GM19455 (cell line): ENCODE results near the gene SPRY2.
A peak's percentile ranks its signal among the peaks of the same experiment; 100 is the strongest.

Experiments used
- ATAC-seq: cut with Tn5 transposase; IDR thresholded peaks from one replicate; pipeline ENCODE4 v1.9.1; 2021; ENCODE audit not compliant: unreplicated experiment

SPRY2 gene, protein sequence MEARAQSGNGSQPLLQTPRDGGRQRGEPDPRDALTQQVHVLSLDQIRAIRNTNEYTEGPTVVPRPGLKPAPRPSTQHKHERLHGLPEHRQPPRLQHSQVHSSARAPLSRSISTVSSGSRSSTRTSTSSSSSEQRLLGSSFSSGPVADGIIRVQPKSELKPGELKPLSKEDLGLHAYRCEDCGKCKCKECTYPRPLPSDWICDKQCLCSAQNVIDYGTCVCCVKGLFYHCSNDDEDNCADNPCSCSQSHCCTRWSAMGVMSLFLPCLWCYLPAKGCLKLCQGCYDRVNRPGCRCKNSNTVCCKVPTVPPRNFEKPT

DNA sequence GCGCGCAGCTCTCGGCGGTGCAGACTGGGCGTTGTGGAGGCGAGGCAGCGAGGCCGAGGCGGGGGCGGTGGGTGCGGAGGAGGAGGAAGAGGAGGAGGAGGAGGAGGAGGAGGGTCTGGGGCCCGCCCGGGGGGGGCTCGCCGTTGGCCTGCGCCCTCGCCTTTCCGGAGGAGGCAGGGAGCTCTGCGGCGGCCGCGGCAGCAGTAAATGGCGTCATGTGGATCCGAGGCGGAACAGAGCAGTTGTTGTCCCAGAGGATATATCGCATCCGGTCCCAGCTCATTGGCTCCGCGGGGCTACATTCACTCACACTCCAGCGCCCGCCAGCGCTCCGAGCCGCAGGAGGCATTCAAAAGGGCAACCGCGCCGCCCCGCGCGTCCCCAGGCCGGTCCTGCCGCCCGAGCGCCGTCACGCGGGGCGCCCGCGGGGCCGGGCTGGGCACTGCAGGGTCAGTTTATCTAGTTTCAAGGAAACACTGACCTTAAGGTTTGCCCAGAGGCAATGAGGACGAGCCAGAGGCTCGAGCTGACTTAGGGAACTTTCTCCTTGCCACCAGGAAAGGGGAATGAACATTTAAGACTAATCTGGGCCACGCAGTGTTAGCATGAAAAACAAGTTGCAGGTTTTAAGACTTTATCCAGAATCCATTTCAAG, at the start of gene SPRY2:
SPRY2 (minus strand) TSS at position 26 of the 655 bp plus-strand sequence. CDS start 3,421 bp downstream, outside the sequence.
- peak; percentile 39 for ATAC-seq

DNA sequence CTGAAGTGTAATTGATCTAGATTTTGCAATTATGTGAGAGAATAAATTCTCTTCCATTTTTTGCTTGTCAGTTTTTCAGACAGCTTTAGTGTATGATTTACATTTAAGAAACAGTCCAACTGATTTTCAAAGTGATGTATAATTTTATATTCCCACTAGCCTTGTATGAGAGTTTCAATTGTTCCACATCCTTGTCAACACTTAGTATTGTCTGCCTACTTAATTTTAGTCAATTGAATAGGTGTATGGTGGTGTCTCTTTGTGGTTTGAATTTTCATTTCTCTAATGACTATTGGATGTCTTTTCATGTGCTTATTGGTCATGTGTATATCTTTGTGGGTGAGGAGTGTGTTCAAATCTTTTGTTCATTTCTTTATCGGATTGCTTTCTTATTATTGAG, 49.4 kb upstream of the SPRY2 start:
- ATAC-seq: no peak

GRCh38 chr13:80389073-80390038, 48.4 kb upstream of the SPRY2 start:
- ATAC-seq: no peak

DNA sequence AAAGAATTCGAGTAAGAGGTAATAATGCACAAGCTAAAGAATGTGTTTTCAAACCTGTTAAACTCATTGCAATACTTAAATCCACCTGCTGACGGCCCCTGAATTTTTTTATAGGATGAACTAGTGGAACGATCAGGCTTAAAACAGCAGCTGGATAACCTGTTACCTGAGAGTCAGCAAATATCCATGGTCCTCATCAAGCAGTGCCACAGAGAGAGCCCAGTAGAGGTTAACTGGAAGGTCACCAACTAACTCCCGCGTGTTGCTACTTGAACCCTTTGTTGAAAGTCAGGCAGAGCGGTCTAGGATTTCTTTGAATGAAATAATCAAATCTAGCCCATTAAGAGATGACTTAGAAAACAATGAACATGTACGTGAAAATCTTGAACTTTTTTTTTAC, 47.6 kb upstream of the SPRY2 start:
- ATAC-seq: no peak

GRCh38 chr13:80386592-80386991, 45.7 kb upstream of the SPRY2 start:
- no peak for ATAC-seq

GRCh38 chr13:80386002-80386401, 45.1 kb upstream of the SPRY2 start:
- ATAC-seq: no peak

- no peak for ATAC-seq
These were observed 41.6 kb upstream of the SPRY2 start for GRCh38 chr13:80382576-80382975.

DNA sequence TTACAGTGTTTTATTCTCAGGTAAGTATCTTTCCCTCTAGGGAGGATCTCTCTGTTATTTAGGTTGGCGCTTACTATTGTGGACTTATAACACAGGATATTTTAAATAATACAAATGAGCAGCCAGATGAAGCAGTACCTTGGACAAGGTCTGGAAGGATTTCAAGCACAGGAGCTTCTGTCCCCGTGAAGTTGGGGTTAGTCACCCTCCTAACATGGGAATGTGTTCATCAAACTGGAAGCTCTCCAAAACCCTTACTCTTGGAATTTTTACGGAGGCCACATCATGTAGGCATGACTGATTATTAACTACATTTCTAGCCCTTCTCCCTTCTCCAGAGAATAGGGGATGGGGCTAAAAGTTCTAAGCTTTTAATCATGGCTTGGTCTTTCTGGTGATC, 38.3 kb upstream of the SPRY2 start:
- no peak for ATAC-seq

- no peak for ATAC-seq
These were observed 35.6 kb upstream of the SPRY2 start for GRCh38 chr13:80376554-80376953.

- ATAC-seq: no peak
These were observed 34.0 kb upstream of the SPRY2 start for GRCh38 chr13:80374901-80375300.

DNA sequence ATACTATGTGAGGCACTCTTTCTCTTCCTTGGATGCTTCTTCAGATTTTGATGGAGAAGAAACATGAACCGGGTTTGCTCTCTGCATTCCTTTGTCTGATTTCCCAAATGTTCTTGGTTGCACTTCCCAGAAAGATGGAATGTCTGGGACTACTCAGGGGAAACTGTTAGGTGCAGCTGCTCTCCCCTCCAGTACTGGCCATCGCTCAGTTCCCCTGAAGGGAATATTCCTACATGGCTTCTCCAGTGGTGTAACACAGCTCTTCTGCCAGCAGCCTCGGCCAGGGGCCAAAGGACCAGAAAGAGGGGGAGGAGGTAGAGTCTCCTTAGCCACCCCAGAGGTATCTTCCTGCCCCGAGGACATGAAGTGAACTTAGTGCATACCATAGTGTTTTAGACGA, 33.5 kb upstream of the SPRY2 start:
- no peak for ATAC-seq

- ATAC-seq: no peak
These were observed 31.0 kb upstream of the SPRY2 start for GRCh38 chr13:80371840-80372509.

- ATAC-seq: no peak
These were observed 26.5 kb upstream of the SPRY2 start for GRCh38 chr13:80367473-80367872.

GRCh38 chr13:80363890-80364503, 23.1 kb upstream of the SPRY2 start:
- no peak for ATAC-seq

GRCh38 chr13:80362481-80362880, 21.6 kb upstream of the SPRY2 start:
- no peak for ATAC-seq

- no peak for ATAC-seq
These were observed 21.0 kb upstream of the SPRY2 start for GRCh38 chr13:80361883-80362327.

DNA sequence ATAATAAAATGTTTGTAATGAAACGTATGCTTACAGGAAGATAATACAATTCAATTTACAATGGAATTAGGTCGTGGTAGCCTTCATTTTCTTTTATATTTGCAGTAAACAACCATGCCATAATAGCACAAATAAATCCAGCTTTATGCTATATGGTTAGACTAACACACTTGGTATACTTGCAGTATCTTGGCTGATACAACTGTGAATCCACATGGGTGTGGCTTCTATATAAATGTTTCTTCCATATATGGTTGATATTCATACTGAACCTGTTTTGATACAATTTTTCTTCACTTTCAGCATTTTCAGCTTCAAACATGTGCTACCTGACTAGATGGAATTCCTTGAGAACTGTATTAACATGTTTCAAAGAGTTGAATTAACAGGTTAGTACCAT, 20.4 kb upstream of the SPRY2 start:
- no peak for ATAC-seq

- no peak for ATAC-seq
These were observed 19.5 kb upstream of the SPRY2 start for GRCh38 chr13:80360453-80360800.

DNA sequence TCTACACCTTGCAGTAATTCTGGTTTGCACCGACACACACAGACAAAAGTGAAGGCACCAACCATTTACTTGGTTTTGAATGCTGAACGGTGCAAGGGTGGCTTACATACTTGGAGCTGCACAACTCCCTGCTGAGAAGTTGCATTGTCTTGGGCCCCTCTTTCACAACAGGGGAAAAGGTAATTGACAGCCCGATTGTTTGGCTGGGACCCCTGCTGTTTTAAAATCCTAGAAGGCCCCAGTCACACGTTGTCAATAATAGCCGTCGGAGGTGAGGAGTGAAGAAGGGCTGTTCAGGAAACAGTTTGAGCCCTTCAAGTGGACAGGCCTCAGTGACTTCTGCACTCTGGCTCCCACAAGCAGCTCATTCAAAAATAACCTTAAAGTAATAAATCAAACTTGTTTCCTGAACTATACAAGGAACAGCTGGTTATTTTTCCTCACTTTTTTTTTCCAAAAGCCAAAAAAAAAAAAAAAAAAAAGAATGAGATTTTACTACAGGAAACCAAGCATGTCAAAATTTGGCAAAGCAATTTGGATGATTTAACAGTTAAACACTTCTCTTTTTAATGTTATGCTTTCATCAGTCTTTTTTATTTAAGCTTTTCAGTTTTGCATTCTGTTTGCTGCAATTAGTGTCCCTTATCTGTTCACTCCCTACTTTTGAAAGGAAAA, 19.0 kb upstream of the SPRY2 start:
- no peak for ATAC-seq

DNA sequence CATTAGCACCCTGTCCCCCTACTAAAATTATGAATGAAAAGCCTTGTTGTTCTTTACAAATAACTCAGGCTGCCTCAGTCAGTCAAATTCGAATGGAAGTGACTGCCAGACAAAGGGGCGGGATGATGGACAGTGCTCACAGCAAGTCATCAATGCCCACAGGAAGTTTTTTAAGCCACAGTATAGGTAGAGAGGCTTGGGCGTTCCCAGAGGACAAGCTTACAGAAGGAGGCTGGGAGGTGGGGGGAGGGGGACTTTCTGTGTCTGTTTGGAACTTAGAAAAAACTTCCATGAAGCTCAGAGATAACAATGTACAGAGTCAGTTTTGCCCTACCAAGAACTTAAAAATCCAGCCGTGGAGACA, 18.5 kb upstream of the SPRY2 start:
- no peak for ATAC-seq
